HG03469 (cell line): Measurements from ENCODE around the gene HOMER2.

Source experiments
- ATAC-seq: cut with Tn5 transposase; IDR thresholded peaks from one replicate; pipeline ENCODE4 v1.9.1; 2021; ENCODE audit warnings: mild to moderate bottlenecking, moderate library complexity, moderate number of reproducible peaks; ENCODE audit not compliant: unreplicated experiment

The HOMER2 gene

GRCh38 chr15:82933576-82933975 is 18.9 kb downstream of the HOMER2 start:
- no peak for ATAC-seq

DNA sequence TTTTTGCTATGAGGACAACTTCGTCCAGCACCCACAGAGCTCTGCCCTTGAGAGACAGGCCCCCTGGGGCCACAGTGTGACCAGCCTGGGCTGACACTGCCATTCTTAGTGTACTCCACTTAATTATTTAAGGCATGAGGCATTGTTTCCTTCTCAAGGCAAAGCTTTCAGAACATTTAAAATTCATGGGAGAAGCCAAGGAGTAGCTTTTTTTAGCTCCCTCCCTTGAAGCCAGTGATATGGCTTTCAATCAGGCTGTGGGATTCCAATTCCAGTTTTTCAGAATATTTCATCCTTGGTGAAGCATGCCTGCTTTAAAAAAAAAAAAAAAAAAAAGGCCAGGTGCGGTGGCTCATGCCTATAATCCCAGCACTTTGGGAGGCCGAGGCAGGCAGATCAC is 21.3 kb downstream of the HOMER2 start:
- no peak for ATAC-seq

DNA sequence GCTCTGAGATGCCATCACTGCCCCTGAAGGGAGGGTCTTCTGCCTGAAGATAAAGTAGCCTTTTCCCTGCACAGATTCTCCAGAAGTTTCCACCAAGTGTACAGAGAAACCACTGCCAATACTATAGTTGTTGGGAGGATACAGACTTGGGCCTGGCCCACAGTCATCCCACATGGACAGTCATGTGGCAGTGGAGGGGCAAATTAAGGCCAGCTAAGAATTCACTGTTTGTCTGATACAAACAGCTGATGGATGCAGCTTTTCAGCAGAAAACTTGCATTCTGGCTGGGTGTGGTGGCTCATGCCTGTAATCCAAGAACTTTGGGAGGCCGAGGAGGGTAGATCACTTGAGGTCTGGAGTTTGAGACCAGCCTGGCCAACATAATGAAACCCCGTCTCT is 22.1 kb downstream of the HOMER2 start:
- no peak for ATAC-seq

DNA sequence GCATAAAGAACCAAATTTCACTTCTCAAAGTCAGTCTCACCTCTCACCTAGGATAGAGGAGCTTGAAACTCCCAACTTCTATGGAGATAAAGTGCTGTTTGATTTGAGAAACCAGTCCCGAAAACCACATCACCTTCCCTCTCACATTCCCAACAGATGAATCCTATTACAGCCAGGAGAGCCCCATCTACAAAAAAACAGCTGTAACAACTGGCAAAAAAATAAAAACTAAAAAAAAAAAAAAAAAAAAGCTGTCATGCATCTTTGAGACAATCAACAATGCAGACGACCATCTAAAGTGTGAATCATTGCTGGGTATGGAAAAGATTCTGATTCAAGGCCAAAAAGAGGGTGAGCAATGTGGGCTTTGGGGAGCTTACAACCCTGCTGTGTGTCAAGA is 23.8 kb downstream of the HOMER2 start:
- ATAC-seq = no peak

DNA sequence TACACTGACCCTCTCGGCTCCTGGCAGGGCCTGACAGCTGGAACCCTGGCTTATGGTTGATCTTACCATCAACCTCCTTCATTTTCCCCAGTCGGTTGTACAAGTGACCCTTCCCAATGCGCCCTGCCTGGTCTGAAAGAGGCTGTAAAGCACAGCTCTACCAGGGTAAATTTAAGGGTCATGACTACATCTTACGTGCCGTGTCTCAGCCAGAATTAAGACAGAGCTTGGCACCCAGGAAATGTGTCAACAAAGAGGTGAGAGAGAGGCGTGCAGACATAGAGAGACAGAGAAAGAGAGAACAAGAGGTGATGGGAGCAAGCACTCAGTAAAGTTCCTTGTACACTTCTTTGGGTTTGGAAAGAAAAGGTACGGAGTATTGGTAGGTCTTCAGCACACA is 28.8 kb downstream of the HOMER2 start:
- ATAC-seq = no peak

DNA sequence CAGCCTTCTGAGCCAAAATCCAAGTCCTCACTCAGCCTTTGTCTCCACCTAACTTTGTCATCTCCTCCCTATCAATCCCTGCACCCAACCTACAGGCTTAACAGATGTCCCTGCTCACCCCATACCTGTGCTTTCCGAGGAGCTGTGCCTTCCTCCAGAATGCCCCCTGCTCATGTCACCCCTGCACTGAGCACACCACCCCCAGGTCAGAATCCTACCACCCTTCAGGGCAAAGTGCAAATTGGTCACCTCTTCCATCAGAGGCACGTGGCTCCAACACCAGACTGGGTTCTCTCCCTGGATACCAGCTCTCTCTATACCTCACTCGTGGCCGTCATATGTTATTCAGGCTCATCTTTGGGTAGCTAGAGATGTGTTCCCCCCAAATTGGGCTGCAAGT is 29.8 kb downstream of the HOMER2 start:
- ATAC-seq = no peak

DNA sequence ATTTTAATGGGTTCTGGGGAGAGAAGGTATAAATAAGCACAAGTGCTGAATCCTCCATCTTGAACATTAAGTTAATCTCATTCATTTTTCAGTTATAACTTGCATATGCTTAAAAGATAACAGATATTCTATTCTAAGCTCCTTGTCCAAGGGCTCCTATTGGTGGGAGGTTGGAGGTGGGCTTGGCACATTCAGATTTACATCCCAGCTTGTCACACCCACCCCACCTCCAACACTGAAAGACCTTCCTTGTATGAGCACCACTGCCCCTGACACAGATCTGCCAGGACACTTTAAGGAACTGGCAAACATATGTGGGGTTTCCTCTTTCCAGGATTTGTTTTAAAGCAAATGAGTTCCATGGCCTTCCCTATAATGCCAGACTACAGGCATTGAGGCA is 30.6 kb downstream of the HOMER2 start:
- no peak for ATAC-seq

- ATAC-seq = no peak
Measured at GRCh38 chr15:82921242-82921641, 31.3 kb downstream of the HOMER2 start.

DNA sequence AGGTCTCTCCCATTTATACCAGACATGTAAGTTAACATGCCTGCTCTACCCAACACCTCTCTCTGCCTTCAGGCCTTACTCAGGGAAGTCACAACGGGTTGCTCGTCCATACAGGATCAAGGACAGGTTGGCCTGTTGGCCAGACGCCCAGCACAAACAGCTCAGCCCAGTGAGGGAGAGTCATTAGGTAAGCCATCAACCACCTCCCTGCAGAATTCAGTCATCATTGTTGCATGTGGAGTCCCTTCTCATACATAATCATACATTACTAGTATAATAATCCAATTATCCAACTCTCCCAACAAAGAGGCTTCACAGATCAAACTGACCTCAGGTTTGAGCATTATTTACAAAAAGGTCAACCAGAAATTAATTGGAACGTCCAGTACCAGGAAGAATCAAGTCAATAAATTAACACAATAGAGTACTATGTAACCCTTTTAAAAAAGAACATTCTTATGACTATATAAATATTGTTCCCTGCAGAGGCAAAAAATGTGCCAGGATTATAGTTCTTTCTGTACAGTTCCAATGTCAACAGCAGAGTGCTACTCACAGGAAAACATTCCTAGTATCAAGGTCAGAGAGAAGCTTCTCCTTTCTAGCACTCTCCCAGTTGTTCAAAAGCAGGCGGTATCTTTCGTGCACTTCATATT is 33.2 kb downstream of the HOMER2 start:
- no peak for ATAC-seq

DNA sequence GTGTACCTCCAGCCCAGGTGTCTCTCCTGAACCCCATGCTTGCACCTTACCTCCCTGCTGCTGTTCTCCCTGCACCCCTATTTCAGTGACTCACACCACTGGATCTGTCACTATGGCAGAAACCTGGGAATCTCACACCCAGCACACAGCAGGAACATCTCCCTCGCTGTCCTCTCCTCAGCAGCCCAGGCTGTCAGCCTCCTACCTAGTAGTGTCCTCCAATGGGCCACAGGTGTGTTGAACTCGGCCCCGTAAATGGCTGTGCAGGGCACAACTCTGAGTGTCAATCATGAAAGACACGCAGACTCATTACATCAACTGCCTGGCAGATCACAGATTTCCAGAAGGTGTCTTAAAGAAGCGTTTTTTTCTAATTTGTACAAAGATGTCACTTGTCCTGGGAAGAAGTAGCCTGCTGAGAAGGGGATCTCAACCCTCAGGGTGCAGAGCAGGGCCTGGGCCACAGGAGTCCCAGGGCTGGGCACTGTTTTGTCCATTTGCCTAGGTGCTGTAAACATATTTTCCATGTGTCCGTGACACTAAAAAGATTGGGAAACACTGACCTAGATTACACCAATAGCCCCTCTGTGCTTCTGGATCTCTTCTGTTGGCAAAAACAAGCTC is 33.8 kb downstream of the HOMER2 start:
- ATAC-seq = no peak

DNA sequence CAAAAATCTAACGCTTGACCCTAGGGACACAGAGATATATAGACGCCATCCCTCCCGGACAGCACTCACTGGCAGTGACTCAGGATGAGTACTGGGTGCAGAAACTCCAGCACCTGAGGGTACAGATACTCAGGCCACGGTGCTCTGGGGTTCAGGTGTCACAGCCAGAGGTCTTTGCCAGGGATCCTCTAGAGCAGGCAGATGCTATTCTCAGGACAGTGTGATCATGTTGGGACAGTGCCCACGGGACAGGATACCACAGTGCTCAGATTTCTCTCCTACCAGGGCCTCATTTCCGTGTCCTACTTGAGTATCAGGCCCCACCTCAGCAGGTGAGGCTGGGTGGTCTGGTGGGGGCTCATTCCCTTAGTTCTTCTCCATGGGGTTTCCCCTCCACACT is 34.4 kb downstream of the HOMER2 start:
- no peak for ATAC-seq

DNA sequence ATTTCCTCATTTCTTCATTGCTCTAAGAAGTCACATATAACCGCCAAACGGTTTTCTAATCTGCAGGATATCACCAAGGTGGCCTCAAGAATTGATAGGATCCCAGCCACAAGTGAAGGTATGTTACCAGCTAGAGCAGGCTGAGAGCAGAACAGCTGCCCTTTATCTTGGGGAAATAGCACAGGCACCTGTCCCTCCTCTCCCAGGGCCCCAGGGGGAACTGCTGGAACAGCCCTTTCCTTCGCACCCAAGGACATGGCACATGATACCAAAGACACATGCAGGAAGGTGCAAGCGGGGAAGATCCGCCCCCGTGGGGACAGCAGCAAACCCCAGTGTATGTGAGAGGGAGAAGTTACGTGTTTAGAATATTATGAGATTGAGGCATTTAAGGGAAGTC is 35.3 kb downstream of the HOMER2 start:
- no peak for ATAC-seq

DNA sequence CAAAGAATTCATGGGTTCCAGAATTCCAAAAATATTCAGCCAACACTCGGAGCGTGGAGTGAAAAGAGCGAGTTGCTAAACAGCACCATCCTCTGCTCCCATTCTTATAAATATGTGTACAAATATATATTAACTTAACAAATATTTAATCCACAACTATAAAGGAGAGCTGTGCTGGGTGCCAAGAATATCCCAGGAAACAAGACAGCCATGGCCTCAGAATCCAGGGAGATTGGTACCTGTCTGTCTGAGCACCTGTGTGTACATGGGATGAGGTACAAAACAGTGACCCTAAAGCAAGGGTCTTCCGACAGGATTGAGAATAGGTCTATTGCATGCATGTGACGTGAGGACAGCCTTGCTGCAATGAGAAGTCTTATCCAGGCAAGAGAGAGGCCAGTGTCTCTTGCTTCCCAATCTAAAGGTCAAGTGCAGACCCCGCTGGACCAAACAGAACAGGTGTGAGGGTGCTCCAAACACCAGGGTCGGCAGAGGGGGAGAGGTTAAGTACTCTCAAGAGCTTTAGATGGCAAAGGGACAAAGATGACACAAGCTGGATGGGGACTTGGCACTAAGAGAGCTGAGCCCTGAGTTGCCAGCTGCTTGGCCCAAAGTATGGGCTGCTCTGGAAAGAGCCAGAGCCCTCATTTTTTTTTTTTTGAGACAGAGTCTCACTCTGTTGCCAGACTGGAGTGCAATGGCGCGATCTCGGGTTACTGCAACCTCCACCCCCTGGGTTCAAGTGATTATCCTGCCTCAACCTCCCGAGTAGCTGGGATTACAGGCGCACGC is 36.2 kb downstream of the HOMER2 start:
- ATAC-seq = no peak

GRCh38 chr15:82914396-82914795 is 38.1 kb downstream of the HOMER2 start:
- ATAC-seq = no peak

DNA sequence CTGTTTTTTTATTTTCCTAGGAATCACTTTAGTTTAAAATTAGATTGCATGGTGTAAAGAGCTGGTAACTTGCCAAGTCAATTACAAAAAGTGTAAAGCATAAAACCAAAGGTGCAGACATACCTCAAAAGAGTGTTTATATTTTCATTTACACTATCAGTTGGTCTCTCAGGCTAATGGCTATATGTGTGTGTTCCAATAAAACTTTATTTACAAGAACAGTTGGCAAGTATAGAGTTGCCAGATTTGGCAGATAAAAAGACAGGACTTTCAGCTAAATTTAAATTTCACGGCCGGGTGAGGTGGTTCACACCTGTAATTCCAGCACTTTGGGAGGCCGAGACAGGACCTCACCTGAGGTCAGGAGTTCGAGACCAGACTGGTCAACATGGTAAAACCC is 41.1 kb downstream of the HOMER2 start:
- no peak for ATAC-seq

GRCh38 chr15:82910721-82911120 is 41.8 kb downstream of the HOMER2 start:
- no peak for ATAC-seq

DNA sequence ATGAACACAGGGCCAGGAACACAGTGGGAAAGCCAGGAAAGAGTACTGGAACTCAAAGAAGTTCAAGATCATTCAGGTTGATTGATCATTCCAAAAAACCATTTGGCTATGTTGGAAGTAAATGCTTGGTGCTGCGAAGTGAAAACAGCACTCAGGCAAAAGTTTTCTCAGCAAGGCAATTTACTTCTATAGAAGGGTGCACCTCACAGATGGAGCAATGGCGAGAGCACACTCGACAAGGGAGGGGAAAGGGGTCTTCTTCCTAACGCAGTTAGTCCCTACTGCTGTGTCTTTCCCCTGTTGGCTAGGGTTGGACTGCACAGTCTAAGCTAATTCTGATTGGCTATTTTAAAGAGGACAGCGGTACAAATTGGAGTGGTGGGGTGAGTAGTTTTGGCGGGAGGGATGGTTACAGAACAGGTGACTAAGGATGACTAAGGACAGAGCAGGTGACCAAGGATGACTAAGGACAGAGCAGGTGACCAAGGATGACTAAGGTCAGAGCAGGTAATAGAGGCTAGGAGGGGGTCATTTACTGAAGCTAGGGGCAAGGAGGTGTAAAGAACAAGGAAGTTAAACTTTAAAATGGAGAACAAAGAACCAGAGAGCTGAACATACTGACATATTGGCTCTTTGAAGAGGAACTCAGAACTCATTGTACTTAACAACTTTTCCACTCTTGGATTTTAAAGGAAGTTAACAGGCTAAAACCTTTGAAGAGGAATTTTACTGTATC is 43.3 kb downstream of the HOMER2 start:
- no peak for ATAC-seq

GRCh38 chr15:82907350-82907749 is 45.2 kb downstream of the HOMER2 start:
- ATAC-seq = no peak

GRCh38 chr15:82904574-82904973 is 47.9 kb downstream of the HOMER2 start:
- no peak for ATAC-seq

DNA sequence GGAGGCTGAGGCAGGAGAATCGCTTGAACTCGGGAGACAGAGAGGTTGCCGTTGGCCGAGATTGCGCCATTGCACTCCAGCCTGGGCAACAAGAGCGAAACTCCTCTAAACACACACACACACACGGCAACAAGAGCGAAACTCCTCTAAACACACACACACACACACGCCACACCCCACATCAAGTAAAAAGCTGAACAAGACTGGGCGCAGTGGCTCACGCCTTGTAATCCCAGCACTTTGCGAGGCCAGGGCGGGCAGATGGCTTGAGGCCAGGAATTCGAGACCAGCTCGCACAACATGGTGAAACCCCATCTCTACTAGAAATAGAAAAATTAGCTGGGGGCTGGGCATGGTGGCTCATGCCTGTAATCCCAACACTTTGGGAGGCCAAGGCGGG is 49.0 kb downstream of the HOMER2 start:
- no peak for ATAC-seq

DNA sequence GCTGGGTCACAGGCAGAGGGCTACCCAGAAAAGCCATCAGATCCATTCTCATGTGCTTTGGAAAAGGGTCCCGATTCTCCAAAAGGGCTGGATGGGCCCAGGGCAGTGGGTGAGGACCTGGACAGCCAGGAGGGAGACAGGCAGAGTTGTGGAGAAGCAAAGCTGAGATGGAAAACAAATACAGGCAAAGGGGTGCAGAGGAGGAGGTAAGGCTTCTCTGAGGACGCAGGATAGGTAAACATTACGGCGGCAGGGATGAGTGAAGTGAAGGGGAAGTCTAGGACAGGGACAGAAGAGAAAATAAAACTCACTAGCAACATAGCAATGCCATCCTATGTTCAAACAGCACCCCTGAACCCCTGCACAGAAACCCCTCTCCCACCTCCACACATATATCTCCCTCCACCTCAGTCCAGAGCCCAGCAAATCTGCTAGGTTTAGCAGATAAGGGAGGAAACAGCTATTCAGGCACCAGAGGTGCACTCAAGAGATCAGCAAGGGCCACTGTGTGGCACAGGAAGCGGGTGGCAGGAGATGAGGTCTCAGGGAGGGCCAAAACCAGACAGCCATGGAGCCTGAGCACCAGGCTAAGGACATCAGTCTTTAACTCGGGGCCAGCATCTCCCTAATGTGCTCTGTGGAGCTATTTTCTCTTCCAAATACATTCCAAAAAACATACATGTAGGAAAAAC is 51.3 kb downstream of the HOMER2 start:
- no peak for ATAC-seq
